Fibroblast of villous mesenchyme (primary cell): ENCODE results near the gene ZC3H4. TPM values are rescaled to one million over a fixed set of nuclear protein-coding genes. Genes with fewer than 3 reads are reported as not detected.
A peak's percentile ranks its signal among the peaks of the same experiment; 100 is the strongest.

Experiments used
- DNase-seq: peaks from one replicate; pipeline ENCODE4 v3.0.0-alpha.2; 2010; ENCODE audit warnings: low read depth
- H3K4me3 ChIP-seq: 2 replicates; pipeline ENCODE4 v1.5.1; 2011; ENCODE audit warnings: low read depth, mild to moderate bottlenecking, low read length
- CTCF ChIP-seq: IDR thresholded peaks from 2 replicates; pipeline ENCODE4 v1.5.1; 2012; ENCODE audit warnings: low read depth, mild to moderate bottlenecking, low read length; ENCODE audit not compliant: insufficient read depth
- total RNA-seq: library from RNA; depleted of rRNA; stranded (reverse); fragments of >200 nt; gene quantifications from 2 replicates; pipeline ENCODE4 v1.2.3, GENCODE V29; 2012

The ZC3H4 gene
- total RNA-seq, 1 donor = 16.0 TPM

DNA sequence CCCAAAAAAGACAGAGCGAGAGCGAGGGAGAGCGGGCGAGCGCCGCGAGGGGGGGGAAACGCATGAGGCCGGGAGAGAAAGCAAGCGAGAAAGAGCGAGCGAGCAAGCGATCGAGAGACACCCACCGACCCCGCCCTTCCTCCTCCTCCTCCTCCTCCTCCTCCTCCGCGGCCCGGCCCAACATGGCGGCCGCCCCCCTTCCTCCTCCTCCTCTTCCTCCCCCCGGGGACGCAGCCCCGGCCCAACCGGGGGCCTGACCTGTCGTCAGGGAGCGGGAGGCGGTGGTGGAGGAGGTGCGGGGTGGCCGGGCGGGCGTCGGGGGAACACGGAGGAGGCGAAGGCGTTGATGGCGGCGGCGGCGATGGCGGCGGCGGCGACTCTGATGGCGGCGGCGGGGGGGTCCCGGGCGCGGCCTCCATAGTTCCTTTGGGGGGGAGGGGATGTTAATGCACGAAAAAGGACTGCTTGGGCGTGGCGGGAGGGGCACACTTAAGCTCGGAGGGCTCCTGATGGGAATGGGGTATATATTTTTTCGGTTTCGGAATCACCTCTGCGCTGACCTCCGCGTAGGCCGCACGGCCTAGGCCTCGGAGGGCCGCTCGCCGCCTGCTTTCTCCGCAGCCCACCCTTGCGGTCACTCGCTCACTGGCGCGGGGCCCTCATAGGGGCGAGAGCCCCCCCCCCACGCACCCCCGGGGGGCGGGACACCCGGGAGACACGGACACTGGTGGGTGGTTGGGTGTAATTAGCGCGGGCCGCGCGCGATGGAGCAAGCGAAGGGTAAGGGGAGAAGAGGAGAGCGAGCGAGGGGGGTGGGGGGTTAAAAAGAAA, 1.2 kb downstream of the ZC3H4 start:
- peak overlapping the region; percentile 98 for H3K4me3 ChIP-seq
- TF ChIP-seq CTCF = no peak
- peak; percentile 90 for DNase-seq

DNA sequence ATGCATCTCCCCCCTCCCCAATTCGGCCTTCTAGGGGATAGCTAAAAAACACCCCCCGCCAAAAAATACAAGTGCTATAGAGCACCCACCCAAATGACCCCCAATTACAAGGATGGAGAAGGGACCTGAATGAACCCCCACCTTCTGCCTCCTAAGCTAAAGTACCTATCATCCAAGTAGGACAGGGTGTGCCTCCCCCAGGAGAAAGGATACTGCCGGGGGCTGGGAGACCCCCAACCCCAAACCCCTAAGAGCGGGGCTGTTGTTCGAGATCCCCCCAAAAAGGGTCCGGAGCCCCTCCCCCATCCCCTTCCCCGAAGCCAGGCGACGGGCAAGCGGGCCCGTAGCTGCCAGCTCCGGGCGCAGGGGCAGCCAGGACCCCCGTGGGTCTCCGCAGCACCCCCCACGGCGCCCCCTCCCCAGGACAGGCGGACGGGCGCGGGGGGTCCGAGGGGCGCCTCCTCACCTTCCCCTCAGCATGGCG, 1.9 kb downstream of the ZC3H4 start:
- DNase-seq = no peak
- TF ChIP-seq CTCF = no peak

GRCh38 chr19:47111006-47111621, 2.5 kb downstream of the ZC3H4 start:
- DNase-seq = no peak
- no peak for TF ChIP-seq CTCF
- H3K4me3 ChIP-seq = peak overlapping the region; percentile 98

More for the DNA sequence above, 1.9 kb downstream of the ZC3H4 start:
- H3K4me3 ChIP-seq = peak overlapping the region; percentile 98

GRCh38 chr19:47110521-47111005, 3.0 kb downstream of the ZC3H4 start:
- TF ChIP-seq CTCF = no peak
- peak overlapping the region; percentile 98 for H3K4me3 ChIP-seq
- no peak for DNase-seq

DNA sequence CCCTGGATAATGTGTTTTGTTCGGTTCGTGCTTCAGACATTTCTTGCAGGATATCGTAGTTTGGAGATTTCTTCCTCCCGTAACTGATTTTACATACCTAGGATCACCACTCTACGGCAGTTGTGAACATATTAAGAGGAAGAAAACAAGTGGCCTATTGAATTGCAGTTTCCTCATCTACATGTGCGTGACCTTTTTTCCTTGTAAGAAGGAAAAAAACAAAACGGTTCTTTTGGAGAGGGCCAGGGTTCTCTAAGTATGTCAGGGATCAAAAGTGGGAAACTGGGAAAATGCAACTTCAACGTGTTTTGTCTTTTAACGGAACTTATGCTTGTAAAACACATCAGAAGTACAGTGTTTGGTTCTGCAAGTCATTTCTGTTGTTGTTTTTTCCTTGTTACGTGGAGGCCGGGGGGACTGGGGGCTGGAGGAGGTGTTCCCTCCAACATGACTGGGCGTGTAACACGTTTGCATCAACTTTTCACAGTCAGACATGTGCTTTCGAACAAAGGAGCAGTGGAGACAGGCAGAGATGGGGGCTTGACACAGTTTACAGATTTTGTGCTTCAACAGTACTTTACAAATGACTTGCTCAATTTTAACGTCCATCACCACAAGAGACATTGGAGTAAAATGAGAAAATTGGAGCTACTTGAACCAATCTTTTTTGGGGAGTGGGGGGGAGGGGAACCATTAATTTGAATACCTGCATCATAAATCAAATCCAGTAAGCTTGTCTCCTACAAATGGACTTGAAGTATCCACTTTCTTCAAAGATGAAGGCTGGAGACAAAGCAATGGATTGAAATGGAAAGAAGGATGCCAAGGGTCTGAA, 3.8 kb downstream of the ZC3H4 start:
- DNase-seq = peak; percentile 62
- H3K4me3 ChIP-seq = peak overlapping the region; percentile 98
- no peak for TF ChIP-seq CTCF

DNA sequence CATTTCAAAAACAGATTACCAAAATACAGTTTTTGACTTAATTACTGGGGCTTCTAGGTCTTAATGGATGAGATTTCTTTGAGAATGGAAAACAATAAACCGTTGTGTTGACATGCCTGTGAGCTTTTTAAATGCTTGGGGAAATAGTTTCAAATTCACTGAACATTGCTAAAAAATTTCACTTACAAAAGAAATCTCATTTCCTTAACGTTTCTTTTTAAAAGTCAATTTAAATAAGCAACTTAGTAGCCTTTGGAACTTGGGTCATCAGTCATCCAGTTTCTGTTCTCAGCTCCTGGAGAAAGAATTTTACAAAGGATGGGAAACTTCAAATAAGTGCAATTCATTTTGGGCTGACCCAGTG, 4.4 kb downstream of the ZC3H4 start:
- no peak for TF ChIP-seq CTCF
- no peak for DNase-seq
- no peak overlapping the region for H3K4me3 ChIP-seq
